KG1 (cell line): ENCODE results near the gene IRF4.
"Not testable (repeated sequence)": the region's sequence is repeated elsewhere in the genome, so short reads cannot be mapped to it uniquely, and the experiment has no call there.

Experiments
- DNase-seq: peaks from one replicate; lab custom pipeline; 2025; lab: John Stamatoyannopoulos, UW

Gene IRF4

DNA sequence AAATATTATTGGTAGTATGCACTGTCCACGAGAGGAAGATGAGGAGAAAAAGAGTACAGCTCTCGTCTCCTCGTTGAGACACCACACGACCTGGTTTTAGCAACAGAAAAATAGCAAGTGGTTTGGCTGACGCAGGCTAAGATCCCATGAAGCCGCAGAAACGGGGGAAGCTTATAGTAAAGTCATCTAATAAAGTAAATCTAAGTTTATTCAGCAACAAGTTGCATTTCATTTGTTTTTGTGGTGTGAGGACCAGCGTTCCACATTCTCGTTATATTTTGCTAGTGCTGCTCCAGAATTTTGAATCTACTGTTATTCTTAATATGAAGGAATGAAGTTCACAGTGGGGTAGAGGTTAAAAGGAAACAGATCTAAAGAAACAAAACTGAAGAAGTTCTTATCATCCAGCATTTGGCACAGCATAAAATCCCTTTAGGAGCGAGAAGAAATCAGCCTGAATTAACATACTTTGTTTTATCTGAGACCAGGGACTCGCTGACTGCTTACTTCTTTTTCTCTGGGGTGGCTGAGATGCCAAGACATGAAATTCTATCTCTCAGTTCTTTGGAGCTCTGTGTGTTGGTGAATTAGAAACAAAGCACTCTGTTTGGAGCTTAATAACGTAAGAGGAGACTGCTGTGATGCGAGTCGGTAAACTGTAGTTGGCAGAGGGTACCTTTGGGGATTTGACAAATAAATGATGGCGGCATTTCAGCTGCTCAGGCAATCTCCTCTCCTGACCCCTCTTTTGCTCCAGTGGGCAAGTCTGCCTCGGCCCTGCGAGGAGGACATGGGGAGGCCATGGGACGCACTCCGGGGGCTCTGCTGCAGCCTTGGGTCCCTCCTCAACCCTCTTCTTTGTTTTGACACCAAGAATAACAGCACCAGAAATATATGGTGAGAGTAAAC is 24.9 kb upstream of the IRF4 start:
- no peak for DNase-seq

DNA sequence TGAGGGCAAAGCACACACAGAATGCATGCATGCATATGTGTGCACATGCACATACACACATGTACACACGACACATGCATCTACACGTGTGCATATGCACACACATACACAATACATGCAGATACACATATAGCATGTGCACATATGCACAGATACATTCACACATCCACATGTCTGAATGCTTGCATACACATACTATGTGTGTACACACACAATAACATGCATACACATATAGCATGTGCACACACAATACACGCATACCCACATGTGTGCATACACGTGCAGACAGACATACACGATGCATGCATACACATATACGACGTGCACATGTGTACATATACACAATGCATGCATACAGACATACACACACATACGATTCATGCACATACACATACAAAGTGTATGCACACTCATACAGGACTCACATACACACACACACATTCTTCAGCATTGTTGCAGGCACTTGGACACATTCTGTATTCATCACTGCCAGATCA is 24.2 kb upstream of the IRF4 start:
- no peak for DNase-seq

DNA sequence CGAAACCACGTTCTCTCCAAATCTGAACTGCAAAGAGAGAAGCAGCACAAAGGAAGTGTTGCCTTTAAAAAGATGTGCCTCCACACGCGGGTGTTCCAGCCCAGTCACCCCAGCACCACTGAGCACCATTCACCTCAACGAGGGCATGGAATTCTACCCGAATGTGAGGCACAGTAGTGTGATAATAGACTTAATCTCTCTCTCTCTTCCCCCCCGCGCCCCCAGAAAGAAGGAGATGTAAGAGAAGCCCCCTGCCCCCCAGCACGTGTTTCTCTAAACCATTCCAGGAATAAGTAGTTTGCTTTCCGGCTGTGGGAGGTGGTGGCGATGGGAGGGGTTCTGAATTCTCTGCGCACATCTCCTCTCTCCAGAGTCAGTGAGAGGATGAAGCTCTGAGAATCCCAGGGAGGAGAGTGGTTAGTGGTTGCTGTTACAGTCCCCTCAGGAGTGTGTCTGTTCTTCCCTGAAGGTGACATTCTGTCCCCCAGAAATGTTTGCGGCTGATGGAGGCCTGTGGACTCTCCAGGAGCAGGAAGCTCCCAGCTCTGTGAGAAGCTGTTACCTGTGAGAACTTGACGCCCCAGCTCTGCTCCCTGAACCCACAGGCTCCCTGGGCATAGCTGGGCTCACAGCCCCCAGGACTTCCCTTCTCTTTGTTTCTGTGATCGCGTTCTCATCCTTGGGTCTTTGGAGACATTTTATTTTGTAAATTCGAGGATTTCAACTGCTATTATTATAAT is 23.5 kb upstream of the IRF4 start:
- no peak for DNase-seq

DNA sequence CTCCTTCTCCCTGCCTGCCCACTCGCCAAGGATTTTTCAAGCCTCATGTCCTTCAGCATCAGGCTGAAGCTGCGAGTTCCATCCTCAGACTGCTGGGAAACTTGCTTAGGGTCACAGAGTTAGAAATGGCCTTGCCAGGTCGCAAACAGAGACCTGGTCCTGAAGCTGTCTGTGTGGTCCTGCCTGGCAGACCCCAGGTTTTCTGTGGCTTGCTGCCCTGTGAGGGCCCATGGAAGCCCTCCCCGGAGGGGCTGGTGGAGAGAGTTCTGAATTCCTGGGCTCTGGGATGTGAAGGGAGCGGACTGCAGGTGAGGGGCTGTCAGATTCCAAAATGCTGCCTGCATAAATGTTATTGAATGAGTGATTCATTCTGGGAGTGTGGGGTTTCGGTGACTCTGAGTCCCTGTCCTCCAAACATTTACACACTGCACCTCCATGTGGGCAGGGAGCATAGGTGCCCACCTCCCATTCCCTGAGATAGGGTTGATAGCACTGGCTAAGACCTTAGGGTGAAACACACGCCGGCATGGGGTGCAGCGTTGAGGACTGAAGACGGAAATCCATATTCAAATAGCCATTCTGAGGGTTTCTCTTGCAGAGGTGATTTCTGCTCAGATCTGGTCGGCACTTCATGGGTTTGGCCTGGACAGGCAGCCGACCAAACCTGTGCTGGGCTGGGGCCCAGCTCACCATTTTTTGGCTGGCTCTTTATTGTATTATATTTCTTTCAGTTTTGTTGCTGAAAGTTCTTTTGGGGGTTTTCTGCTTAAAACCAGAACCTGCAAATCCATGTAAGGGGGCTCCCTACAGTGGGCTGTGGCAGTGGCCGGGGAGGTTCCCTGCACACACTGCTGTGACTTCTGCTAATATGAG is 21.8 kb upstream of the IRF4 start:
- DNase-seq, result no peak

DNA sequence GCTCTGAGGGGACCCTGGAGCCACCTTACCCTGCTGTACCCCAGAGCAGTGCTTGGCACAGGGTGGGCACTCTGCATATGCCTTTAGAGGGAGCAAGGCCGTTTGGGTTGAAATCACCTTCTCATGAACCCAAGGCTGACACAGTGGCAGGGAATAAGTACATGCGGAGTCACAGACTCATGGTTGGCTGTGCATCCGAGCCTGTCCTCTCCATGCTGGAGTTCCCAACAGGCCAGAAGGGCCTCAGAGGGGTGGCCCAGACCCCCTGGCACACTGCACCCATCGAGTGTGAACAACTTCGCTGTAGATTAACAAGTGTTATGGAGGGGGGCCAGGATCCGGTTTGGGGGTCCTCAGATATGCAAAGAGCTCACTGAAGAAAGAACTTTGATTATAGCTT is 21.0 kb upstream of the IRF4 start:
- no peak for DNase-seq

DNA sequence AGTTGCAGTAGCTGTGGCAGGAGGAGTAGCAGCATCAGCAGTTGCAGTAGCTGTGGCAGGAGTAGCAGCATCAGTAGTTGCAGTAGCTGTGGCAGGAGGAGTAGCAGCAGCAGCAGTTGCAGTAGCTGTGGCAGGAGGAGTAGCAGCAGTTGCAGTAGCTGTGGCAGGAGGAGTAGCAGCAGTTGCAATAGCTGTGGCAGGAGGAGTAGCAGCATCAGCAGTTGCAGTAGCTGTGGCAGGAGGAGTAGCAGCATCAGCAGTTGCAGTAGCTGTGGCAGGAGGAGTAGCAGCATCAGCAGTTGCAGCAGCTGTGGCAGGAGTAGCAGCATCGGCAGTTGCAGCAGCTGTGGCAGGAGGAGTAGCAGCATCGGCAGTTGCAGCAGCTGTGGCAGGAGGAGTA is 19.7 kb upstream of the IRF4 start:
- not testable (repeated sequence) for DNase-seq

DNA sequence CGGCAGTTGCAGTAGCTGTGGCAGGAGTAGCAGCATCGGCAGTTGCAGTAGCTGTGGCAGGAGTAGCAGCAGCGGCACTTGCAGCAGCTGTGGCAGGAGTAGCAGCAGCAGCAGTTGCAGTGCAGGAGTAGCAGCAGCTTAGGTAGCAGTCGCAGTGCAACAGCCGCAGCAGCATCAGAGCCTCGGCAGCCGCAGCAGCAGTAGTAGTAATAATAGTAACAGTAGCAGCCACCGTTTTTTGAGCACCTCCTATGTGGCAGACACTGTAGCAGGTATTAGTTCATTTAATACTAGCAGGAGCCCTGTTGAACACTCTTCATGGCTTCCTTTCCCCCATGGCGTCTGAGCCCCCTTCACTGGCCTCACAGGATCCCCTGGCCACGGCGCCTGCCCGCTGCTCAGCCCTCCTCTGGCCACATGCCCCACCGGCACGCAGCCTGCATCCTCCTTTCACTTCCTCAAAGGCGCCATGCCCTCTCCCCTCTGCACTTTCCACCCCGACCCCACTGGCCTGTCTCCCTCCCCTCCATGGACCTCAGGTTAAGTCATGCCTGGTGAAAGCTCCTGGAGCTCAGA is 19.1 kb upstream of the IRF4 start:
- no peak for DNase-seq

DNA sequence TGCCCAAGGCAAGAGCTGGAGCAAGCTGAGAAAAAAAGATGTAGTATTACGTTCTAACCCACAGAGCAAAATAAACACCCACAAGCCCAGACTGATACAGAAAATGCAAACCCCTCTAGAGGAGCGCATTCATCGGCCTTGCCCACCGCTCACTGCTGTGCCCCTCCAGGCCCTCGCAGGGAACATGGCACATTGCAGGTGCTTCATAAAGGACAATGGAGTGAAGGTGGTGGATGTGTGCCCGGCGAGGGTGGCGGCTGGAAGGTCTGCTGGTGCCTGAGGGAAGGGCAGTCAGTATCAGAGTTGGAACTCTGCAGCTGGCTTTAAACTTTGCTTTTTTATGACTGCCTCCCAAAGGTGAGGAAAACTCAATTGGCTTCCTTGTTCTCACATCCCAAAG is 18.5 kb upstream of the IRF4 start:
- no peak for DNase-seq

DNA sequence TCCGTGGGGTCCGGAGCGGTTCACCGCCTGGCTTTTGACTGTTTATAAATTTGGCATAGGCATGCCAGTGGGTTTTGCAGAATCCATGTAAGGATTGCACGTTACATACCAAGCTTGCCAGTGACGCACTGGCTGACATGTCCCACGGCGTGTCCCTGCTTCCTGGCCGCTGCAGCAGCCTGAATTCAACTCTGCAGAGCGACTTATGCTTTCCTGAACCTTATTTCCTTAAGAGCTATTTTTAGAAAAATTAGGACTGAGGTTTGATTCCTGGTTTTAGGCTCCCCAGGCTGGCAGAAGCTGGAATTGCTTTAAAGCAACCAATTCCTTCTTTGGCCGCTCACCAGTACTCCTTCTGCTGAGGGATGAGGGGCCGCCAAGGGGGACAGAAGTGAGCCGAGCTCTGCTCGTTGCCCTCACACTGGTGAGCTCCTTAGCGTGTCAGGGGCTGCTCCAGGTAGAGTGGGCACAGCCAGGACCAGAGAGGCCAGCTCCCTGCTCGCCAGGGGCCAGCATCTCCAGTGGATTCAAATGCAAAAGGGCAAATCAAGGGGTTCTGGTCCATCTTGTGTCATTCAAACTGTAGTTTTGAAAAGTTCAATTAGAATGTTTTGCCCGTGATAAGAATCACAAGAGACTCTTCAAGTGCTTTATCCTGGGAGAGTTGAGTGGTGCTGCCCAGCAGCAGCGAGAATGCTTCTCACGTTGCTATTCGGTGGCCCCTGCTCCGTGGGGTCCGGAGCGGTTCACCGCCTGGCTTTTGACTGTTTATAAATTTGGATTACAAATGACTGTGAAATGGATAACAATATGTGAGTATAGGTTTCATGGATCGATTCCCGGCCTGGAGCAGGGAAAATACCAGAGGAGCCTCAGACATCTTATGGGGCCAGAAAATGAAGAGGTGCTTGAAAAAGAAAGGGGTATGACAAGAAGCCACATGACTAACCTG is 17.5 kb upstream of the IRF4 start:
- DNase-seq, result no peak

DNA sequence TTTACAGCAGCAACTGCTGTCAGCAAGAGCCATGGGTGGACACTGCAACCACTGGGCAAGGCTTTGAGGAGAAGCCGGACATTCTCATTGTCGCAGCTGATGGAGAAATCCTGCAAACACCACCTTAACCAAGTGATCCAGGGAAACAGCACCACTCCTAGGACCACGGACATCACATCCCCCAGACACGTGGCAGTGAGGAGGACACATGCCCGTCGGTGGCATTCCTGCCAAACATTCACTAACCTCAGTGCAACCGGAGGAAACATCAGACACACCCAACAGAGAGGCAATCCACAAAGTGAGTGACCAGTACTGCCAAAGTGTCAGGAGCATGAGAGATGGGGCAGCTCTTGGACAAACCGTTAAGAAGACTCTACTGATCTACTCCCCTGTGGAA is 16.6 kb upstream of the IRF4 start:
- no peak for DNase-seq

DNA sequence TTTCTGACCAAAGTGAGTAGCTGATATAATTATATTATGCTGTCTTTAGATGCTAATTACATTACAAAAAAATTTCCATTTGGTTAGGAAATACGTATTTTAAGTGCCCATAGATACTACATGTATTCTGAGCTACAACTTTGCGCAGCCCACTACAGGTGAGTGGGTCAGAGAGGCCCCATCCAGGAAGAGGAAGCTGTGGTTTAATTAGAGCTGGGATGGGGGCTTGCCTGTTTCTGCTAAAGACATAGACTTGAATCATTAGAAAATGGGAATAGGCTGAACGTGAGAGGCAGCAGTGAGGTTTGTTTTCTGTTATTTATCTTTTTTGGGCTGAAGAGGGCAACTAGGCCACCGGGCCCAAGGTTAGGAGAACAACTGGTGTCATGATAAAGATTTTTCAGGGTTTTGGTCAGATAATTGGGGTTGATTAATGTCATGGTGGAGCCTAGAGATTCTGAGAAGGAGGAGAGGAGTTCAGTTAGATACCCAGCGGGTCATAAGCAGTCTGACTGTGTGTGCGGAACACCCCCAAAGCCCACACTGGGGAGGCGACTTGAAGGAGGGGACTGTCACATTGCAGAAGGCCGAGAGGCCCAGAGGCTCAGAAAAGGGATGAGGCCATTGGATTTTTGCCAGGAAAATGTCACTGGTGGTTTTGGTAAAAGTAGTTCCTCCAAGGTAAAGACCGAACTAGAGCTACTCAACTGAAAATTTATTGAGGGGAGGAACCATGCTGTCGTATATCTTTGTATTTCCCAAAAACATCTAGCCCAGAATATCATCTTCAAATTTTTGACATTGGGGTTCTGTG is 14.5 kb upstream of the IRF4 start:
- no peak for DNase-seq

DNA sequence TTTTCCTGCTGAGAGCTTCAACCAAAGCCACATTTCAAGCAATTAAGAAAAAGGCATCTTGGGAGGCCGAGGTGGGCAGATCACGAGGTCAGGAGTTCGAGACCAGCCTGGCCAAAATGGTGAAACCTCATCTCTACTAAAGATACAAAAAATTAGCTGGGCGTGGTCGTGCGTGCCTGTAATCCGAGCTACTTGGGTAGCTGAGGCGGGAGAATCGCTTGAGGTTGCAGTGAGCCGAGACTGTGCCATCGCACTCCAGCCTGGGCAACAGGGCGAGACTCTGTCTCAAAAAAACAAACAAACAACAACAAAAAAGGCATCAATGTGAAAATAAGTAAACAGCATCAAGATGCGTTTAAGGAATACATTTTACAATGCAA is 13.9 kb upstream of the IRF4 start:
- not testable (repeated sequence) for DNase-seq

DNA sequence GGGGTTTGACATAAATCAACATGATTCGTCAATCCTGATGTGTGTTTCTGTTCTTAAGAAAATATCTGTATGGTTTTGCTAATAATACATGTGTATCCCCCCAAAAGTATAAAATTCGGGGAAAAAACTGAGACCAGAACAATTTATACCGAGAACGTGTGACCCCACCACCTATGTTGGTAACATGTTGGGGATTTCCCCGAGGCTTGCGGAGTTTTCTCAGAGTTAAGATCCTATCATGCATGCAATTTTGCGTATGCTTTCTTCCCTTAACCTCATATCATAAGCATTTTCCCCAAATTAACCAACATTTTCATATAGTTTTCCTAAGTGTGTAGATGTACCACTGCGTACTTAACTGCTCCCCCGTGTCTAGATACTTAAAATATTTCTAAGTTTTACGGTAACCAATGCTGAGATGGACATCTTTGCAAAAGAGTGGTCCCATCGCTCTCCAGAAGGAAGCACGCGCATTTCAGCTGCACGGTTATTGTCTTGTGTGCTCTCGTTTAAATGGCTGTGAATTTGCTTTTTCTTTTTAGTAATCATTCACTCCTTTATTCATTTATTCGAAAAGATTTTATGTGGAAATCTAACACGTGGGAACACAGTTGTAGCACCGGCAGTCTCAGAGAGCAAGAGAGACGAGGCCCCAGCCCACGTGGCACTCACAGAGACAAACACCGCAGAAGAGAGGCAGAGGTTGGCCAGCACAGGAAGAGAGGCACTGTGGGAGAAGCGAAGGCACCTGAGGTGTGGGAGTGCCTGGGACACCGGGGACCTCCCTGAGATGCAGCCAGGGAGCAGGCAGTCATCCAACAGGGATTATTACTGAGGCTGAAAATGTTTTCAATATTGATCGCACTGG is 13.2 kb upstream of the IRF4 start:
- no peak for DNase-seq

DNA sequence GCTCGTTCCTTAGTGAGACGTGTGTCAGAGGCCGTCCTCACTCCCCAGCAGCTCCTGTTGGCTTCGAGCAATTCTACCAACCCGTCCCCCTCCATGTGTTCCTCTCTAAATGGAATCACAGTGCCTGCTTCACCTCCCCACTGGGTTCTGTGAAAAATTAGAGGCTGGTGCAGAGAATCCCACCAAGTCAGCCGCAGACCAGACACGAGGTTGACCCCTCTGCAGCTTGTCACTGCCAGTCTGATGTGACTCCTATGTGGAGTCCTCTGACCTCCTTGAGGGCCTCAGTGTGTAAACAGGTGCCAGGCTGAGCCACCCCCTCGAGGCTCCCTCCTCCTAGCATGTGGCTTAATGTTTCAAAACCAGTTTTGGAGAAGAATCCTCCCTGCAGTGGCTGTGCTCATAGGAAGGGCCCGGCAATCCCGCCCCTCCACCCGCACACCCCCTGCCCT is 12.6 kb upstream of the IRF4 start:
- no peak for DNase-seq

DNA sequence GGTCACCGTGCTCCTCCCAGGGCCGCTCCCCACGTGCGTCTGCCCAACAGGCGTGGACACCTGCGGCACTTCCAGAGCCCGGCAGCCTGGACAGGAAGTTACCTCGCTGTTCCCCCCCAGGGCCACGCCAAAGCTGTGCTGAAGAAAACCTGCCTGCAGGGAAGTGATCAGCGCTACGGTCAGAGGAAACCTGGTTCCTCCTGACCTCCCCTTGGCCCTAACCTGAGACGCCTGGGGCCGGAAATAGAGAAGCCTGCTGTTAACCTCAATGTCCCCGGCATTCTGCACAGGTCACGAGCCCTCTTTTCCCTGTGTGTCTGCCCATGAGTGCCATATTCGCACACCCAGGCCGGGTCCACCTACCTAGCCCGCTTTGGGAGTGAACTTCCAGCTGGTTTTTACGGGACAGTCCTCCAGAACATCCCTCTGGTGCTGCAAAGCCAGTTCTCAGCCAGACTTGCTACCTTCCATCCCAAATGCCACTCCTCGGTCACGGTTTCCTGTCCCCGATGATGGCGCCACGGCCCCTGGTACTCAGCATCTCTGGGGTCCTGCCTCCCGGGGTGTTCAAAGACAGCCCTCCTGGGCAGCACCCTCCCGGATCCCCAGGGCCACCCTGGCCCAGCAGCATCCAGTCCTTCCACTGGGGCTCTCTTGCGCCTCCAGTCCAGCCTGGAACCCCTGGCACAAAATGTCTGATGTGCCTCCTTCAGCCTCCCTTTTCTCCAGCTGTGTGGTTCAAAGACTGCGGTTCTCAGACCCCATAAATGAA is 12.0 kb upstream of the IRF4 start:
- no peak for DNase-seq

DNA sequence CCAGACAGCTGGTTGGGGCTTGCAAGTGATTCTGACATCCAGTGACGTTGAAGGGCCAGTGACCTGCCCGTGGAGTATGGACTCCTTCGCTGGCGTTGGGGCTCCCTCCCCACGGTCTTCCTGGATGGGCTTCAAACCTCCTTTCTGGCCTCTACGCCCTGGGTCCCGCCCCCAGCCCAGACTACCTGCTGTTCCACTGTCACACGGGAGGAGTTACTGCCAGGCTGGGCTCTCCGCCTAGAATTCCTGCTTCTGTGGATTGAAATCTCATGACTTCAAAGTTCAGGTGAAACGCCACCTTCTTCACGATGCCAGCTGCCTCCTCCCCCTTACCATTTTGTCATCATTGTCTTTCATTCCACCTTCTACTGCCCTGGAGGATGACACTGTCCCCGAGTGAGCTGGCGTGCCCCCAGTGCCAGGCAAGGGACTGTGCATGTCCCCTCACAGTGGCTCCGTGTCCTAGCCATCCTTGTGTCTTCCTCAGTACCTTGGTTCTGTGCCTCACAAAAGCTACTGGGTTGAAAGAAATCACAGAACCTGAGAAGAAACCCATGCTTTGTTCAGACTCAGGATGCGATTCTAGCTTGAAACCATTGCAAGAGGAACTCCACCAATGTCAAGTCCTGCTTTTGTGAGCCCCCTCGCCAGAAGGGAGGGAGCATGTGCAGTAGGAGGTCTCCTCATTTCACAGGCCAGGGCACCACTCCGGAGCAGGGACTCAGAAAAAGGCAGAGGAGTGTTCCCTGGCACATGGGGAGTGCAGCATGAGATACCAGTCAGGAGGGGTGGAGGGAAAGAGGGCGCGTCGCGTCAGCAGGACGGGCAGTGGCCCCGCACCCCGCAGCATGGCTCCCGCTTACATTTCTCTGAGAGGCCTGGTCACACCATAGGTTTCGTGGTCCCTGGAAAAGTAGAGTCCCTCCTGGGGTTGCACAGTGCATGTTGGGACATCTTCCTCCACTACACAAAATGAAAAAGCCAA is 11.0 kb upstream of the IRF4 start:
- no peak for DNase-seq
